Jurkat, Clone E6-1 (cell line): ENCODE measurements around the gene GCKR.

Source experiments
- DNase-seq: peaks from one replicate; pipeline ENCODE4 v3.0.0-alpha.2; 2011; ENCODE audit warnings: low read depth, low spot score
- H3K4me3 ChIP-seq: 2 replicates; pipeline ENCODE4 v1.5.1; 2011; ENCODE audit warnings: mild to moderate bottlenecking, low read length, control low read depth, moderate library complexity

GCKR gene

DNA sequence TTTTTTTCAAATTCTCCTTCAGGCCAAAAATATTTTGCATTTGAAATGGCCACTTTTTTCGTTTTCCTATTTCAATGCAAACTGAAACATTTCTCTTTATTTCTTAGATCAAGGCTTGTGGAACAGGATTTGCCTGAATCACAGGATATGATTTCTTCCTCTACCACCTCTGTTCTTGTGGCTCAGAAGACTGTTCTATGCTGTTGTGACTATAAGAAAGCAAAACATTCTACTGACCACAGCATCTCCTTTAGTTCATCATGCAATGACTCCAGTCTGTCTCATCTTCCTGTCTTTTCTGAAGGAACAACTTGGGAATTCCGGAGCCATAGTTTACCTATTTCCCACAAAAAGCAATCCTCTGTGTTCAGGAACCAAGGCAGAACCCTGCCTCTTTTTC is 70.0 kb downstream of the GCKR start:
- no peak for DNase-seq
- H3K4me3 ChIP-seq = no peak overlapping the region

GRCh38 chr2:27569398-27569797 is 72.8 kb downstream of the GCKR start:
- no peak for DNase-seq
- no peak overlapping the region for H3K4me3 ChIP-seq

GRCh38 chr2:27571197-27571596 is 74.6 kb downstream of the GCKR start:
- no peak for DNase-seq
- H3K4me3 ChIP-seq = no peak overlapping the region

DNA sequence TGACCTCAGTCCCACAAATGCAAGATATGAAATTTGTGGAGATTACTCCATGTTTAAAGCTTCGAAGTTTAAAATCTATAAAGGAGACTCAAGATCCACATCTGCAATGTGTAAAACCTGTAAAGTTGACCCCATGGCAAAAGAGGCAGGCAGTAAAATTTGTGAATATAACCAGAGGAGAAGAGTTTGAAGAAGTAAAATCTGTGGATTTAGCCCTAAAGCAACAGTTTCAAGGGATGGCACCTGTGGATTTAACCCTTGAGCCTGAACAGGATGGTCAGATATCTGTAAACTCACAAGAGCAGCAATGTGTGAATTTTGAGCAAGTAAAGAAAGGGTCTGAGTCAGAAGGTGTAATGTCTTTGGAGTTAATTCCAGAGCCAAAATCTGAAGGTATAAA is 75.0 kb downstream of the GCKR start:
- DNase-seq = no peak
- no peak overlapping the region for H3K4me3 ChIP-seq

GRCh38 chr2:27572439-27572838 is 75.8 kb downstream of the GCKR start:
- no peak overlapping the region for H3K4me3 ChIP-seq
- no peak for DNase-seq

GRCh38 chr2:27572998-27573429 is 76.4 kb downstream of the GCKR start:
- no peak overlapping the region for H3K4me3 ChIP-seq
- no peak for DNase-seq
